ENCODE measurements around the gene ALG13.

Gene ALG13

DNA sequence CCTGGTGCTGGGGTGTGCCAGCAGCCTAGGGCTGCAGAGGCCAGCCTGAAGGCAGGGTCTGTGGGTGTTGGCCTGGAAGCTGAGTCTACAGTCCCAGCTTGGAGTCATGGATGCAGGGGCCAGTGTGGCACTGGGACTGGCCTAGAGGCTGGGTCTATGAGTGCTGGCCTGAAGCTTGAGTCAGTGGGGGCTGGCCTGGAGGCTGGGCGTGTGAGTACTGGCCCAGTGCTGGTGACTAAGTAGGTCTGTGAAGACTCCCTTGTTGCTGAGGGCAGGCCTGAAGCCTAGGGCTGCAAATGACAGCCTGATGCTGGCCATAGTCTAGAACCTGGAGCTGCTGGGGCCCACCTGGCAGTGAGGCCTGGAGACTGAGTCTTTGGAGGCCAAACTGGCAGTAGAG, 31.3 kb upstream of the ALG13 start:
- no peak overlapping the region for H3K4me3 ChIP-seq (ENCODE audit: low read length)
- DNase-seq (ENCODE audit: low read depth), result no peak
- TF ChIP-seq CTCF (conservative IDR thresholded peaks at IDR 0.05; ENCODE audit: low read depth, low read length), result no peak

- DNase-seq (ENCODE audit: low read depth), result no peak
- TF ChIP-seq CTCF (conservative IDR thresholded peaks at IDR 0.05; ENCODE audit: low read depth, low read length), result no peak
- H3K4me3 ChIP-seq (ENCODE audit: low read length), result no peak overlapping the region
These were observed 30.1 kb upstream of the ALG13 start for GRCh38 chrX:111650845-111651244.

DNA sequence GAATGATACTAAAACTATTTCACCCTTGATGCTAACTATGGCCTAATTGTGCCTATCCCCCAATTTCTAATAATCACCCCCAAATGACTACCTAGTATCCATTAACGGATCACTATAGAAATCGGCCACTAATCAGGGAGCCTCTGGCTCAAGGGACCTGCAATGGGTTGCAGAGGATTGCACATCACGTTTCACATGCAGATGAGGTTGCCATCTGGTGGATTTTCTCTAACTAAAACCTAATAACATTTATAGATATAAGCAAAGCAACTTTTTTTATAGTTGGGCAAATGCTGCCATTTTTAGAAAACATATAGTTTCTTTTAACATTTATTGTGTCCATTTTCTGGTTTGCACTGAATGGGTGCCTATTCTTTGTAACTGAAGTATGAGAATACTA, 28.3 kb upstream of the ALG13 start:
- no peak for DNase-seq (ENCODE audit: low read depth)
- TF ChIP-seq CTCF (conservative IDR thresholded peaks at IDR 0.05; ENCODE audit: low read depth, low read length), result no peak
- no peak overlapping the region for H3K4me3 ChIP-seq (ENCODE audit: low read length)

- no peak overlapping the region for H3K4me3 ChIP-seq (ENCODE audit: low read length)
- TF ChIP-seq CTCF (conservative IDR thresholded peaks at IDR 0.05; ENCODE audit: low read depth, low read length), result no peak
- DNase-seq (ENCODE audit: low read depth), result no peak
These were observed 19.7 kb upstream of the ALG13 start for GRCh38 chrX:111661241-111661640.

DNA sequence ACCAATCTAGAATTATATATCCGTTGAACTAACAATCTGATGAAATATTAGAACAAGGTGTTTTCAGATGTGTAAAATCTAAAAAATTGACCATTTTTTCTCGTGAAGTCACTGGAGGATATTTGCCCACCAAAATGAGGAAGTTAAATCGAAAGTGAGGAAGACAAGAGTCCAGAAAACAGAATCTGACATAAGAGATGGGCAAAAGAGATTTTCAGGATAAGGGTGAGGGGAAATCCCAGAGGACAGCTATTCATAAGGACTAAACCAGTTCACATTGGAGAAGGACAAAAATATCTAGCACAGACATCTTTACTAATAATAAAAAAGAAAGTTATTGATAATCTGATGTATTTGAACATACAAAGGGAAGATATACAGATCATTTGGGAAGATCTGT, 18.7 kb upstream of the ALG13 start:
- TF ChIP-seq CTCF (conservative IDR thresholded peaks at IDR 0.05; ENCODE audit: low read depth, low read length), result no peak
- no peak overlapping the region for H3K4me3 ChIP-seq (ENCODE audit: low read length)
- no peak for DNase-seq (ENCODE audit: low read depth)

DNA sequence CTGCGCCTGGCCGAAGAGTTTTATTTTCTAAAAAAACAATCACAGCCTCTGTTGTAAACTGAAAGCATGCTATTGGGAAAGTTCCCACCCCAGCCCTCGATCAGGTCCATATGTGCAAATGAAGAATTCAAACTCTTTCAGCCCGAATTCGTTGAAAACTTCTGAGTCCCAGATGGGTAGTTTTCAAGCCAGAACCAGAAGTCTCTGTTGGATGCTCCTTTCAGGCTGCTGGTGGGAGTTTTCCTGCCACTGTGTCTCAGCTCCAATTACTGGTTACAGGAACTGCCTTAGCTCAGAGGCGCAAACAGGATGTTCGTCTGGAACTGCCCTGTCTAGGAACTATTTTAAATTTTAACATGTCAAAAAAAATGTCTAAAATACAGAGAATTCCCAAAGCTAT, 9.3 kb upstream of the ALG13 start:
- no peak overlapping the region for H3K4me3 ChIP-seq (ENCODE audit: low read length)
- TF ChIP-seq CTCF (conservative IDR thresholded peaks at IDR 0.05; ENCODE audit: low read depth, low read length), result no peak
- DNase-seq (ENCODE audit: low read depth), result no peak

- no peak overlapping the region for H3K4me3 ChIP-seq (ENCODE audit: low read length)
- no peak for DNase-seq (ENCODE audit: low read depth)
- TF ChIP-seq CTCF (conservative IDR thresholded peaks at IDR 0.05; ENCODE audit: low read depth, low read length), result no peak
These were observed 6.3 kb downstream of the ALG13 start for GRCh38 chrX:111687305-111687704.

Data from retinal pigment epithelial cell (primary cell).